AG20443 (cell line): Measurements from ENCODE around the gene SLC49A4.
"Not testable (repeated sequence)": the region's sequence is repeated elsewhere in the genome, so short reads cannot be mapped to it uniquely, and the experiment has no call there.

ENCODE experiments used
- DNase-seq: peaks from one replicate; pipeline ENCODE4 v3.0.0; 2012; ENCODE audit warnings: low spot score, mixed read lengths

Gene SLC49A4, protein sequence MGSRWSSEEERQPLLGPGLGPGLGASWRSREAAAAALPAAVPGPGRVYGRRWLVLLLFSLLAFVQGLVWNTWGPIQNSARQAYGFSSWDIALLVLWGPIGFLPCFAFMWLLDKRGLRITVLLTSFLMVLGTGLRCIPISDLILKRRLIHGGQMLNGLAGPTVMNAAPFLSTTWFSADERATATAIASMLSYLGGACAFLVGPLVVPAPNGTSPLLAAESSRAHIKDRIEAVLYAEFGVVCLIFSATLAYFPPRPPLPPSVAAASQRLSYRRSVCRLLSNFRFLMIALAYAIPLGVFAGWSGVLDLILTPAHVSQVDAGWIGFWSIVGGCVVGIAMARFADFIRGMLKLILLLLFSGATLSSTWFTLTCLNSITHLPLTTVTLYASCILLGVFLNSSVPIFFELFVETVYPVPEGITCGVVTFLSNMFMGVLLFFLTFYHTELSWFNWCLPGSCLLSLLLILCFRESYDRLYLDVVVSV

GRCh38 chr3:122794779-122795673, at the start of gene SLC49A4:
Gene SLC49A4 (plus strand): TSS chr3:122795069. CDS start chr3:122795193, 124 bp downstream.
- peak; percentile 97 for DNase-seq

GRCh38 chr3:122745369-122746021, 49.4 kb upstream of the SLC49A4 start:
- DNase-seq = no peak

DNA sequence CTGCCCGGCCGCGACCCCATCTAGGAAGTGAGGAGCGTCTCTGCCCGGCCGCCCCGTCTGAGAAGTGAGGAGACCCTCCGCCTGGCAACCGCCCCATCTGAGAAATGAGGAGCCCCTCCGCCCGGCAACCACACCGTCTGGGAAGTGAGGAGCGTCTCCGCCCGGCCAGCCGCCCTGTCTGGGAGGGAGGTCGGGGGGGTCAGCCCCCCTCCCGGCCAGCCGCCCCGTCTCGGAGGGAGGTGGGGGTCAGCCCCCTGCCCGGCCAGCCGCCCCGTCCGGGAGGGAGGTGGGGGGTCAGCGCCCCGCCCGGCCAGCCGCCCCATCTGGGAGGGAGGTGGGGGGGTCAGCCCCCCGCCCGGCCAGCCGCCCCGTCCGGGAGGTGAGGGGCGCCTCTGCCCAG, 47.6 kb upstream of the SLC49A4 start:
- DNase-seq = not testable (repeated sequence)

DNA sequence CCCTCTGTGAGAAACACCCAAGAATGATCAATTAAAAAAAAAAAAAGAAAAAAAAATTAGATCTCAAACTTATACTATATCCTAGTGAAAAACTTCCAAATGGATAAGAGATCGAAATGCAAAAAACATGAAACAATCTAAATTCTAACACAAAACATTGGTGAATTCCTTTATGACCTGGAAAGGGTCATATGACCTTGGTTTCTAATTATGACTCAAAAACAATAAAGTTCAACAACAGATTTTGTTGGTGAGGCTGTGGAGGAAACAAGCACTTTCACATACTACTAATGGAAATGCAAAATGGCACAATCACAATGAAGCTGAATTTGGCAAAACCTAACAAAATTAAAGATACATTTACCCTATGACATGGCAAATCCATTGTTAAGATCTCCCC, 46.5 kb upstream of the SLC49A4 start:
- no peak for DNase-seq

- DNase-seq = peak; percentile 55
These were observed 39.9 kb upstream of the SLC49A4 start for GRCh38 chr3:122754929-122755328.

- no peak for DNase-seq
These were observed 39.4 kb upstream of the SLC49A4 start for GRCh38 chr3:122755491-122755890.

DNA sequence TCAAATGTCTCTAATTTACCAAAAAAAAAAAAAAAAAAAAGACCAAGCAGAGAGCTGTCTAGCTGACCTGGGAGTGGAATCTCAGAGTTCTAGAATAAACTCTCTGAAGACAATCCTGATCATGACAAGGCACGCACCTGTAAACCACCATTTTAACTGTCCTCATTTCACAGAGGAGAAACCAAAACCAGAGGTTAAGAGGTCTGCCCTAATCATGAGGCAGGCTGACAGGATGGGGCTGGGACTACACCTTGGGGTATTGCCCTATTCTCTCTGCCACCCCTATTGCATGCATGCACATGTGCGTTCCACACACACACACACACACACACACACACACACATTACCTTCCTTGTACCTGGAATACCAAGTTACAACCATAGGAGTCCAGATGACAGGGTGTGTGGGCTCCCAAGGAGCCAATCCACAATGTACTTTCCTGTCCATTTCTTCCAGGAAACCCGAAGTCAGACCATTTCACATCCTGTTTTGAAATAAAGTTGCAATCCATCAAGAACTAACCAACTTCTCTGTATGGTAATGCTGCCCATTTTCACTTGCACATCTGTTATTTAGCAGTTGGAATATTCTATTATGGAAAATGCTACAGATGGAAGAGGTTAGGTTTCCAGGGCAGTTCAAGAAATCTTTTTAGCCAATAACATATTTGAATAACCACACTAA, 35.9 kb upstream of the SLC49A4 start:
- DNase-seq = peak; percentile 28

GRCh38 chr3:122760453-122761271, 34.2 kb upstream of the SLC49A4 start:
- DNase-seq = no peak

- DNase-seq = no peak
These were observed 28.4 kb upstream of the SLC49A4 start for GRCh38 chr3:122766430-122766829.

DNA sequence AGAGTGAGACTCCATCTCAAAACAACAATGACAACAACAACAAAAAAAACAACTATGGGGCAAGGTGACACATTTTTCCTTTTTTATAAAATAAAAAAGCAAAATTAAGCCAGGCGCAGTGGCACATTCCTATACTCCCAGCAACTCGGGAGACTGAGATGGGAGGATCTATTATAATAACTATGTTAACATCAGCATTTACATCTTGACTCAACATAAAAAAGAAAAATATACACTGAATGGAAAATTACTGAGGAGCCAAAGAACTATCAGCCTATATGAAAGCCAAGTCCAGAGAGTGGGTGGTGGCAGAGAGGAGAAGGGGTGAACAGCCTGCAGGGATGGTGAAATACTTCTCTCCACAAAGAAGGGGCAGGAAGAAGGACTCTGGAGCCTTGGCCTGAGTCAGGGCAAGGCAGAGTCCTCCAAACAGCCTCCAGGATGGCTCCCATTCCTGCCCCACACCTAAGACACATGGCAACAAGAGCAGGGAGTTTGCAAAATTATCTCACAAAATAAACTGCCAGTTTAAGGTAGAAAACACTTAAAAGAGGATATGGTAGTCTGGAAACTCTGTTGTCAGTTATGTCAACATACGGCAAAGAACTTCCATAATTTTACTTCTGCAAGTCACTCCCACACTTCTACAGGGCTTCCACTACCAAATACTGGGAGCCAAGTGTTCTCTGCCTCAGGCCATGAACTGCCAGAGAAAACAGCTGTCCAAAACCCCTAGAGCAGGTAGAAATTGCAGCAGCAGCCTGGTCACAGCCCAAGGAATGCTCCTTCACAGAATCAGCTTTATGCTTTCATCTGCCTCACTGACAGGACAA, 27.1 kb upstream of the SLC49A4 start:
- no peak for DNase-seq

DNA sequence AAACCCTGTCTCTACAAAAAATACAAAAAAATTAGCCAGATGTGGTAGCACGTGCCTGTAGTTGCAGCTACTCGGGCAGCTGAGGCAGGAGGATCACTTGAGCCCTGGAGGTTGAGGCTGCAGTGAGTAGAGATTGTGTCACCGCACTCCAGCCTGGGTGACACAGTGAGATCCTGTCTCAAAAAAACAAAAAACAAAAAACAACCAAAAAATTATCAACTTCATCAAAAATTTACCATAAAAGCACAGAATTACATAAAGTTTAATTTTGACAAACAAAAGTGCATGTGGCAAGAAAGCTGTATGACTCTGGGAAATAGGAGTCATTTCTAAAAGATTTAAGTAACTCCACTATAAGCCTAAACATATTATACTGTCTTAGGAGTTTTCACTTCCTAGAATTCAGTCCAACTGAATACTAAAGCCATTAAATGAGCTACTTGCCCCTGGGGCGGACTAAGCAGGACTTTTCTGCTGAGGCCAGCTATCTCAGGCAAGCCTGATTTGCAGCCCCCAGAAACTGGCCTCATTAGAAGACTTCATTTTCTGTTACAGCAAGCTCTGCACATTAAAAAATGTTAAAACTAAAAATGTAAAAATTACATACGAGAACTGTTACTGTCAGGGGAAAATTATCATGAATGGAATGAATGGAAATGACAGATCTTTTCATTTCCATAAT, 24.2 kb upstream of the SLC49A4 start:
- no peak for DNase-seq

DNA sequence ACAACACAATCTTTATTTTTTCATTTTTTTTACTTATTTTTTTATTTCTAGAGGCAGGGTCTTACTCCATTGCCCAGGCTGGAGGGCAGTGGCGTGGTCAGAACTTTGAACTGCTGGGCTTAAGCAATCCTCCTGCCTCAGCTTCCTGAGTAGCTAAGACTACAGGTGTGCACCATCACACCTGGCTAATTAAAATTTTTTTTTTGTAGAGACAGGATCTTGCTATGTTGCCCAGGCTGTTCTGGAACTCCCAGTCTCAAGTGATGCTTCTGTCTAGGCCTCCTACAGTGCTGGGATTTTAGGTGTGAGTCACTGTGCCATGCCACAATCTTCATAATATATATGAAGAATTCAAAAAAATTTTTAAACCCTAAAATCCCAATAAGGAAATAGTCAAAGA, 22.0 kb upstream of the SLC49A4 start:
- DNase-seq = no peak

DNA sequence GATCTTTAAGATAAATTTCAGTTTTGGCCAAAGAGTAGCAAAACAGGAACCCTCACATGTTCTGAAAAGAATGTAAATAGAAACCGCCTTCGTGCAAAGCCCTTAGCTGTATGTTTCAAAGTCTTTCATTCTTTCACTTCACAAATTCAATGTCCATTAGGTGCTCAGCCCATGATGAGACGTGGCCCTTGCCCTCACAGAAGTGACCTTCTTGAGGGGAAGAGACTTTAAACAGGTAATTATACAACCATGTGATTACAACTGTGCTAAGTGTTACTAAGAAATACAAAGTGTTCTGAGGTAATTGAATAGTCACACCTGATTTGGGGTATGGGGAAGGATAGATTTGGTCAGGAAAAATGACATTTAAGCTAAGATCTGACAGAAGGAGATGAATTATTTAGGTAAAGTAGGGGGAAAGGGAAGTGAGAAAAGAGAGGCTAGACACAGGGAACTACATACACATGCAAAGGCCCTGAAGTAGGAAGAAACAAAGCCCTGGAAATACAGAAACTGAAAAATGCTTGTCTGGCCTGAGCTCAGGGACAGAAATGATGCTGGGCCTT, 20.8 kb upstream of the SLC49A4 start:
- no peak for DNase-seq

DNA sequence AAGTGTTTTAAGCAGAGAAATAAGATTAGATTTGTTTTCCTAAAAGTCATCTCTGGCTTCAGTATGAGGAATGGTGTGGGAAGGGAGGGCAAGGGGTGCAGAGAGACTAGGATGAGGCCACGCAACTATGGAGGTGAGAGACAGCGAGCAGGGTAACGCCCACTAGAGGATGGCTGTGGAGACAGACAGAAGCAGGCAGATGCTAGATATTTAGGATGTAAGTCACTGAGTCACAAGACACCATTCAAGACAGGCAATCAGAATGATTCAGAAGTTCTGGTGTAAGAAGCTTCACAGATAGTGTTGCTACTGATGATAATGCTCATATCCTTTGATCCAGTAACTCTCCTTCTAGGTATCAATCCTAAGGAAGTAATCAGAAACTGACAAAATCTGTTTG, 20.3 kb upstream of the SLC49A4 start:
- peak; percentile 22 for DNase-seq

- DNase-seq = no peak
These were observed 18.0 kb upstream of the SLC49A4 start for GRCh38 chr3:122776675-122777468.

DNA sequence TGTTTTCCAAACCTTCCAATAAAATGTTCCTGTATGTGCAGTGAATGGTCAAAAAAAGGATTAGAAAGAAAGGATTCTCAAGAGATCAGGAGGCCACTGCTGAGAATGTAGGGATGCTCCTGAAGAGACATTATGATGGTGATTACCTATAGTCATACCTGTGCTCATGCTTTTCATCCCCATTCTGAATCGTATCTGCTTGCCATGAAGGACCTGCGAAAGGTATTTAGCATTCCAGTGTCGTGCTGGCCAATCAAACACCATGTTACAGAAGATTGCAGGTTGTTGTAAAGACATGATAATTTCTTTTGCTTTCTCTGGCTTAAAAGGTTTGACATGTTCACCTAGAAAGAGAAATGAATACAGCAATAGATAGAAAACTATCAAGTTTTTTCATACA, 17.3 kb upstream of the SLC49A4 start:
- no peak for DNase-seq

DNA sequence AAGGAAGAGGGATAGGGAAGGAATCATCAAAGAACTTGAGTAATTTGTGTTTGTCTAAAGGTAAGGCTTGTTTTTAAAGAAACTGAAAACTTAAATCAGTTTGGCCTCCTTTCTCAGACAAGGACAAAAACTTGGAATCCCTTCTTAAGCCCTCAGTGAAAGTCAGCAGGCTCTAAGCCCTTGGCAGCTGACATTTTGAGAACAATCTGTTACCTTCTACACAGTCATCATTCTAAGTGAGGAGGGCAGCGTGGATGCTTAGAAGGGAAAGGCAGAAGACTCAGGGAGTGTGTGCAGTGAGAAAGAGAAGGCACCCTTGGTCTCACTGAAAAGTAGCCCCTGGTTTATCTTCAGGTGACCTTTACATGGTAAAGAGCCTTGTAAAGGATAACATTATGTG, 12.1 kb upstream of the SLC49A4 start:
- DNase-seq = no peak

DNA sequence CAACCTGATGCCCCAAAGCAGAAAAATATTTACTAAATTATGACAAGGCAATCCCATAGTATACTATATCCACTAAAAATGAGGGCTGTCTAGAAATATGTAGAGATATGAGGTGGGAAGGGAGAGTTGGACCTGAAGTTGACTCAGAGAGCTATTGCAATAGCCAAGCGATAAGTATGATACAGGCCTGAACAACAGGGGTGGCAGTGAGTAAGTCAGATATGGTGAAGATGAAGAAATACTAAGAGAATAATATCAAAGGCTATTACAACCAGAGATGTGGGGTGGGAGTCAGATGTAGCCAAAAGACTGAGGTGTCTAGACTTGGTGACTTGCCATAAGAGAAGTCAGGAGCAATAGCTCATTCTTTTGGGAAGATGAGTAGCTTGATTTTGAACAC, 10.4 kb upstream of the SLC49A4 start:
- DNase-seq = peak; percentile 20
